ENCODE measurements around the gene MRPL46.

- no peak for TF ChIP-seq POLR2A (IDR thresholded peaks at IDR 0.05)
- TF ChIP-seq CTCF (IDR thresholded peaks at IDR 0.05): no peak
Observed at GRCh38 chr15:88479169-88479568, 12.0 kb upstream of the MRPL46 start.

All from testis (tissue), 2 donors.